HEK293 (cell line): ENCODE measurements around the gene PBLD.

Experiments
- GLI2 ChIP-seq: fragments of 450-650 bp; formaldehyde crosslinking; IDR thresholded peaks from 2 replicates; pipeline ENCODE4; 2017; ENCODE audit warnings: missing biosample characterization, missing genetic modification characterization, low read depth, borderline replicate concordance
- ZBTB20 ChIP-seq: fragments of 450-650 bp; formaldehyde crosslinking; IDR thresholded peaks from 2 replicates; pipeline ENCODE4 v1.5.1; 2016; ENCODE audit warnings: missing biosample characterization, missing genetic modification characterization
- ZNF335 ChIP-seq: fragments of 450-650 bp; formaldehyde crosslinking; conservative IDR thresholded peaks from 2 replicates; pipeline ENCODE4 v1.5.1; 2016; ENCODE audit warnings: missing biosample characterization, missing genetic modification characterization
- ZNF416 ChIP-seq: fragments of 450-650 bp; formaldehyde crosslinking; IDR thresholded peaks from 2 replicates; pipeline ENCODE4 v1.5.1; 2016; ENCODE audit warnings: missing biosample characterization, missing genetic modification characterization
- ZNF561 ChIP-seq: fragments of 450-650 bp; IDR thresholded peaks from 2 replicates; pipeline ENCODE4 v1.5.1; 2018; ENCODE audit warnings: missing biosample characterization, missing genetic modification characterization, borderline replicate concordance
- ZNF571 ChIP-seq: fragments of 450-650 bp; formaldehyde crosslinking; IDR thresholded peaks from 2 replicates; pipeline ENCODE4 v1.5.0; 2017; ENCODE audit warnings: missing biosample characterization, missing genetic modification characterization
- ZNF600 ChIP-seq: fragments of 450-650 bp; formaldehyde crosslinking; IDR thresholded peaks from 2 replicates; pipeline ENCODE4 v1.5.1; 2016; ENCODE audit warnings: missing biosample characterization, missing genetic modification characterization
- ZNF768 ChIP-seq: fragments of 450-650 bp; formaldehyde crosslinking; IDR thresholded peaks from 2 replicates; pipeline ENCODE4 v1.5.1; 2018; ENCODE audit warnings: missing biosample characterization, mild to moderate bottlenecking, missing genetic modification characterization
- ZSCAN30 ChIP-seq: fragments of 450-650 bp; IDR thresholded peaks from 2 replicates; pipeline ENCODE4 v1.5.1; 2018; ENCODE audit warnings: missing biosample characterization, mild to moderate bottlenecking, missing genetic modification characterization, moderate library complexity
- TF ChIP-seq, protein P1 (sequence below): fragments of 450-650 bp; formaldehyde crosslinking; IDR thresholded peaks from 2 replicates; pipeline ENCODE4 v1.5.1; 2016; ENCODE audit warnings: missing biosample characterization, missing genetic modification characterization
- TF ChIP-seq, protein P2 (sequence below): fragments of 450-650 bp; formaldehyde crosslinking; IDR thresholded peaks from 2 replicates; pipeline ENCODE4 v1.5.1; 2016; ENCODE audit warnings: missing biosample characterization, missing genetic modification characterization
- TF ChIP-seq, protein P3 (sequence below): fragments of 450-650 bp; formaldehyde crosslinking; IDR thresholded peaks from 2 replicates; pipeline ENCODE4 v1.5.1; 2016; ENCODE audit warnings: missing biosample characterization, missing genetic modification characterization, borderline replicate concordance
- TF ChIP-seq, protein P4 (sequence below): fragments of 450-650 bp; IDR thresholded peaks from 2 replicates; pipeline ENCODE4 v1.5.1; 2018; ENCODE audit warnings: missing biosample characterization, missing genetic modification characterization
- TF ChIP-seq, protein P5 (sequence below): fragments of 450-650 bp; formaldehyde crosslinking; IDR thresholded peaks from 2 replicates; pipeline ENCODE4 v1.5.1; 2016; ENCODE audit warnings: missing biosample characterization, missing genetic modification characterization
- TF ChIP-seq, protein P6 (sequence below): fragments of 450-650 bp; formaldehyde crosslinking; IDR thresholded peaks from 2 replicates; pipeline ENCODE4 v1.5.1; 2017; ENCODE audit warnings: missing biosample characterization, missing genetic modification characterization
- TF ChIP-seq, protein P7 (sequence below): fragments of 450-650 bp; formaldehyde crosslinking; IDR thresholded peaks from 2 replicates; pipeline ENCODE4 v1.5.1; 2016; ENCODE audit warnings: missing biosample characterization, missing genetic modification characterization
- TF ChIP-seq, protein P8 (sequence below): fragments of 450-650 bp; formaldehyde crosslinking; IDR thresholded peaks from 2 replicates; pipeline ENCODE4 v1.5.1; 2017; ENCODE audit warnings: missing biosample characterization, missing genetic modification characterization
- TF ChIP-seq, protein P9 (sequence below): fragments of 450-650 bp; formaldehyde crosslinking; IDR thresholded peaks from 2 replicates; pipeline ENCODE4 v1.5.1; 2017; ENCODE audit warnings: missing biosample characterization, mild to moderate bottlenecking, missing genetic modification characterization, moderate library complexity

Gene PBLD

DNA sequence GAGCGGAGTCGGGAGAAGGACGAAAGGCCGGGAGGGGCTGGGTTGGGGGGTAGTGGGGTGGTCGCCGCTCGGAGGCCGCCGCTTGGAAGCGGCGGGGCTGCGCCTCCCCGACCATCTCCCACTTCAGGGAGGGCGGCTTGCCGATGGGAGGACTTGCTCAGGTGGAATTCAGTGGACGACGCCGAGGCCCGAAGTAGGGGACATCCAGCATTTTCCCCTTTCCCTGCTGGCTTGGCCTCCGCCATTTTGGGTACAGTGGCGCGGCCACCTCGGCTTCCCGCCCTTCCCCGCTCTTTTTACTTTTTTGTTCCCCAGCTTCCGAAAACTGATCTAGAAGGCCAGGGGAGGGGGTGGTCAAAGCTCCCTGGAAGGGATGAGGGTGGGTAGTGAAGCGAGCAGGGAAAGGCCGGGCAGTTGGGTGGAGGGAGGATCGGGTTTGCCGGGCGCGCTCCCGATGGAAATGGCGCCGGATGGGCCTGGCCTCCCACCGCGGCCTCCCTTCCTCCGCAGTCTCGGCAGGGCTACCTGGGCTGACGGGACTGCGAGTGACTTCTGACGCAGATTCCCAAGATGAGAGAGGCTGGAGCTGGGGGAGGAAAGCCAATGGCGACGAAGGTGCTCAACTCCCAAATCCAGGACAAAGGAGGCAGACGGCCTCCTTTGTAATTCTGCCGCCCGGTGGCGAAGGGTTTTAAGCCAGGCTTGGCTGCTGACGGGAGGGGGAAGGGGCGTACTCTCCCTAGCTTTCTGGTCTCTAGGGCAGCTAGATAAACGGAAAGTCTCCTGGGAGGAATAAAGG lies at the start of gene PBLD (continued):
- TF ChIP-seq, protein P1, sequence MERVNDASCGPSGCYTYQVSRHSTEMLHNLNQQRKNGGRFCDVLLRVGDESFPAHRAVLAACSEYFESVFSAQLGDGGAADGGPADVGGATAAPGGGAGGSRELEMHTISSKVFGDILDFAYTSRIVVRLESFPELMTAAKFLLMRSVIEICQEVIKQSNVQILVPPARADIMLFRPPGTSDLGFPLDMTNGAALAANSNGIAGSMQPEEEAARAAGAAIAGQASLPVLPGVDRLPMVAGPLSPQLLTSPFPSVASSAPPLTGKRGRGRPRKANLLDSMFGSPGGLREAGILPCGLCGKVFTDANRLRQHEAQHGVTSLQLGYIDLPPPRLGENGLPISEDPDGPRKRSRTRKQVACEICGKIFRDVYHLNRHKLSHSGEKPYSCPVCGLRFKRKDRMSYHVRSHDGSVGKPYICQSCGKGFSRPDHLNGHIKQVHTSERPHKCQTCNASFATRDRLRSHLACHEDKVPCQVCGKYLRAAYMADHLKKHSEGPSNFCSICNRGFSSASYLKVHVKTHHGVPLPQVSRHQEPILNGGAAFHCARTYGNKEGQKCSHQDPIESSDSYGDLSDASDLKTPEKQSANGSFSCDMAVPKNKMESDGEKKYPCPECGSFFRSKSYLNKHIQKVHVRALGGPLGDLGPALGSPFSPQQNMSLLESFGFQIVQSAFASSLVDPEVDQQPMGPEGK = peak; percentile 53; the same call in 1 of the 2 replicates
- TF ChIP-seq, protein P2, sequence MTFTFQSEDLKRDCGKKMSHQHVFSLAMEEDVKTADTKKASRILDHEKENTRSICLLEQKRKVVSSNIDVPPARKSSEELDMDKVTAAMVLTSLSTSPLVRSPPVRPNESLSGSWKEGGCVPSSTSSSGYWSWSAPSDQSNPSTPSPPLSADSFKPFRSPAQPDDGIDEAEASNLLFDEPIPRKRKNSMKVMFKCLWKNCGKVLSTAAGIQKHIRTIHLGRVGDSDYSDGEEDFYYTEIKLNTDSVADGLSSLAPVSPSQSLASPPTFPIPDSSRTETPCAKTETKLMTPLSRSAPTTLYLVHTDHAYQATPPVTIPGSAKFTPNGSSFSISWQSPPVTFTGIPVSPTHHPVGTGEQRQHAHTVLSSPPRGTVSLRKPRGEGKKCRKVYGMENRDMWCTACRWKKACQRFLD (tag by site-specific recombination) = no peak
- TF ChIP-seq ZNF768 (tag by site-specific recombination) = no peak
- peak; percentile 59; the same call in 1 of the 2 replicates for TF ChIP-seq ZBTB20
- TF ChIP-seq, protein P3, sequence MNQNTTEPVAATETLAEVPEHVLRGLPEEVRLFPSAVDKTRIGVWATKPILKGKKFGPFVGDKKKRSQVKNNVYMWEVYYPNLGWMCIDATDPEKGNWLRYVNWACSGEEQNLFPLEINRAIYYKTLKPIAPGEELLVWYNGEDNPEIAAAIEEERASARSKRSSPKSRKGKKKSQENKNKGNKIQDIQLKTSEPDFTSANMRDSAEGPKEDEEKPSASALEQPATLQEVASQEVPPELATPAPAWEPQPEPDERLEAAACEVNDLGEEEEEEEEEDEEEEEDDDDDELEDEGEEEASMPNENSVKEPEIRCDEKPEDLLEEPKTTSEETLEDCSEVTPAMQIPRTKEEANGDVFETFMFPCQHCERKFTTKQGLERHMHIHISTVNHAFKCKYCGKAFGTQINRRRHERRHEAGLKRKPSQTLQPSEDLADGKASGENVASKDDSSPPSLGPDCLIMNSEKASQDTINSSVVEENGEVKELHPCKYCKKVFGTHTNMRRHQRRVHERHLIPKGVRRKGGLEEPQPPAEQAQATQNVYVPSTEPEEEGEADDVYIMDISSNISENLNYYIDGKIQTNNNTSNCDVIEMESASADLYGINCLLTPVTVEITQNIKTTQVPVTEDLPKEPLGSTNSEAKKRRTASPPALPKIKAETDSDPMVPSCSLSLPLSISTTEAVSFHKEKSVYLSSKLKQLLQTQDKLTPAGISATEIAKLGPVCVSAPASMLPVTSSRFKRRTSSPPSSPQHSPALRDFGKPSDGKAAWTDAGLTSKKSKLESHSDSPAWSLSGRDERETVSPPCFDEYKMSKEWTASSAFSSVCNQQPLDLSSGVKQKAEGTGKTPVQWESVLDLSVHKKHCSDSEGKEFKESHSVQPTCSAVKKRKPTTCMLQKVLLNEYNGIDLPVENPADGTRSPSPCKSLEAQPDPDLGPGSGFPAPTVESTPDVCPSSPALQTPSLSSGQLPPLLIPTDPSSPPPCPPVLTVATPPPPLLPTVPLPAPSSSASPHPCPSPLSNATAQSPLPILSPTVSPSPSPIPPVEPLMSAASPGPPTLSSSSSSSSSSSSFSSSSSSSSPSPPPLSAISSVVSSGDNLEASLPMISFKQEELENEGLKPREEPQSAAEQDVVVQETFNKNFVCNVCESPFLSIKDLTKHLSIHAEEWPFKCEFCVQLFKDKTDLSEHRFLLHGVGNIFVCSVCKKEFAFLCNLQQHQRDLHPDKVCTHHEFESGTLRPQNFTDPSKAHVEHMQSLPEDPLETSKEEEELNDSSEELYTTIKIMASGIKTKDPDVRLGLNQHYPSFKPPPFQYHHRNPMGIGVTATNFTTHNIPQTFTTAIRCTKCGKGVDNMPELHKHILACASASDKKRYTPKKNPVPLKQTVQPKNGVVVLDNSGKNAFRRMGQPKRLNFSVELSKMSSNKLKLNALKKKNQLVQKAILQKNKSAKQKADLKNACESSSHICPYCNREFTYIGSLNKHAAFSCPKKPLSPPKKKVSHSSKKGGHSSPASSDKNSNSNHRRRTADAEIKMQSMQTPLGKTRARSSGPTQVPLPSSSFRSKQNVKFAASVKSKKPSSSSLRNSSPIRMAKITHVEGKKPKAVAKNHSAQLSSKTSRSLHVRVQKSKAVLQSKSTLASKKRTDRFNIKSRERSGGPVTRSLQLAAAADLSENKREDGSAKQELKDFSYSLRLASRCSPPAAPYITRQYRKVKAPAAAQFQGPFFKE (tag by site-specific recombination) = 0 out of 2 replicates have a peak, but pooled peaks have one; percentile 21
- TF ChIP-seq GLI2 (tag by site-specific recombination) = no peak
- peak; percentile 72 for TF ChIP-seq ZSCAN30 (tag by site-specific recombination)
- peak; percentile 51; the same call in 1 of the 2 replicates for TF ChIP-seq ZNF335 (tag by site-specific recombination)
- no peak for TF ChIP-seq ZNF571 (tag by site-specific recombination)
- no peak for TF ChIP-seq ZNF416 (tag by site-specific recombination)
- TF ChIP-seq ZNF561 (tag by site-specific recombination) = peak; percentile 59
- TF ChIP-seq, protein P4, sequence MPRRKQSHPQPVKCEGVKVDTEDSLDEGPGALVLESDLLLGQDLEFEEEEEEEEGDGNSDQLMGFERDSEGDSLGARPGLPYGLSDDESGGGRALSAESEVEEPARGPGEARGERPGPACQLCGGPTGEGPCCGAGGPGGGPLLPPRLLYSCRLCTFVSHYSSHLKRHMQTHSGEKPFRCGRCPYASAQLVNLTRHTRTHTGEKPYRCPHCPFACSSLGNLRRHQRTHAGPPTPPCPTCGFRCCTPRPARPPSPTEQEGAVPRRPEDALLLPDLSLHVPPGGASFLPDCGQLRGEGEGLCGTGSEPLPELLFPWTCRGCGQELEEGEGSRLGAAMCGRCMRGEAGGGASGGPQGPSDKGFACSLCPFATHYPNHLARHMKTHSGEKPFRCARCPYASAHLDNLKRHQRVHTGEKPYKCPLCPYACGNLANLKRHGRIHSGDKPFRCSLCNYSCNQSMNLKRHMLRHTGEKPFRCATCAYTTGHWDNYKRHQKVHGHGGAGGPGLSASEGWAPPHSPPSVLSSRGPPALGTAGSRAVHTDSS (tag by site-specific recombination) = no peak
- TF ChIP-seq, protein P5, sequence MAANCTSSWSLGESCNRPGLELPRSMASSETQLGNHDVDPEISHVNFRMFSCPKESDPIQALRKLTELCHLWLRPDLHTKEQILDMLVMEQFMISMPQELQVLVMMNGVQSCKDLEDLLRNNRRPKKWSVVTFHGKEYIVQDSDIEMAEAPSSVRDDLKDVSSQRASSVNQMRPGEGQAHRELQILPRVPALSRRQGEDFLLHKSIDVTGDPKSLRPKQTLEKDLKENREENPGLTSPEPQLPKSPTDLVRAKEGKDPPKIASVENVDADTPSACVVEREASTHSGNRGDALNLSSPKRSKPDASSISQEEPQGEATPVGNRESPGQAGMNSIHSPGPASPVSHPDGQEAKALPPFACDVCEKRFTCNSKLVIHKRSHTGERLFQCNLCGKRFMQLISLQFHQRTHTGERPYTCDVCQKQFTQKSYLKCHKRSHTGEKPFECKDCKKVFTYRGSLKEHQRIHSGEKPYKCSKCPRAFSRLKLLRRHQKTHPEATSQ (tag by site-specific recombination) = 0 out of 2 replicates have a peak, but pooled peaks have one; percentile 67
- TF ChIP-seq, protein P6, sequence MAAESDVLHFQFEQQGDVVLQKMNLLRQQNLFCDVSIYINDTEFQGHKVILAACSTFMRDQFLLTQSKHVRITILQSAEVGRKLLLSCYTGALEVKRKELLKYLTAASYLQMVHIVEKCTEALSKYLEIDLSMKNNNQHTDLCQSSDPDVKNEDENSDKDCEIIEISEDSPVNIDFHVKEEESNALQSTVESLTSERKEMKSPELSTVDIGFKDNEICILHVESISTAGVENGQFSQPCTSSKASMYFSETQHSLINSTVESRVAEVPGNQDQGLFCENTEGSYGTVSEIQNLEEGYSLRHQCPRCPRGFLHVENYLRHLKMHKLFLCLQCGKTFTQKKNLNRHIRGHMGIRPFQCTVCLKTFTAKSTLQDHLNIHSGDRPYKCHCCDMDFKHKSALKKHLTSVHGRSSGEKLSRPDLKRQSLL (tag by site-specific recombination) = peak; percentile 51; the same call in 1 of the 2 replicates
- TF ChIP-seq ZNF600 (tag by site-specific recombination) = peak; percentile 84
- TF ChIP-seq, protein P7, sequence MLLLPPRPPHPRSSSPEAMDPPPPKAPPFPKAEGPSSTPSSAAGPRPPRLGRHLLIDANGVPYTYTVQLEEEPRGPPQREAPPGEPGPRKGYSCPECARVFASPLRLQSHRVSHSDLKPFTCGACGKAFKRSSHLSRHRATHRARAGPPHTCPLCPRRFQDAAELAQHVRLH (tag by site-specific recombination) = peak; percentile 87
- TF ChIP-seq, protein P8, sequence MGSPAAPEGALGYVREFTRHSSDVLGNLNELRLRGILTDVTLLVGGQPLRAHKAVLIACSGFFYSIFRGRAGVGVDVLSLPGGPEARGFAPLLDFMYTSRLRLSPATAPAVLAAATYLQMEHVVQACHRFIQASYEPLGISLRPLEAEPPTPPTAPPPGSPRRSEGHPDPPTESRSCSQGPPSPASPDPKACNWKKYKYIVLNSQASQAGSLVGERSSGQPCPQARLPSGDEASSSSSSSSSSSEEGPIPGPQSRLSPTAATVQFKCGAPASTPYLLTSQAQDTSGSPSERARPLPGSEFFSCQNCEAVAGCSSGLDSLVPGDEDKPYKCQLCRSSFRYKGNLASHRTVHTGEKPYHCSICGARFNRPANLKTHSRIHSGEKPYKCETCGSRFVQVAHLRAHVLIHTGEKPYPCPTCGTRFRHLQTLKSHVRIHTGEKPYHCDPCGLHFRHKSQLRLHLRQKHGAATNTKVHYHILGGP = no peak
- TF ChIP-seq, protein P9, sequence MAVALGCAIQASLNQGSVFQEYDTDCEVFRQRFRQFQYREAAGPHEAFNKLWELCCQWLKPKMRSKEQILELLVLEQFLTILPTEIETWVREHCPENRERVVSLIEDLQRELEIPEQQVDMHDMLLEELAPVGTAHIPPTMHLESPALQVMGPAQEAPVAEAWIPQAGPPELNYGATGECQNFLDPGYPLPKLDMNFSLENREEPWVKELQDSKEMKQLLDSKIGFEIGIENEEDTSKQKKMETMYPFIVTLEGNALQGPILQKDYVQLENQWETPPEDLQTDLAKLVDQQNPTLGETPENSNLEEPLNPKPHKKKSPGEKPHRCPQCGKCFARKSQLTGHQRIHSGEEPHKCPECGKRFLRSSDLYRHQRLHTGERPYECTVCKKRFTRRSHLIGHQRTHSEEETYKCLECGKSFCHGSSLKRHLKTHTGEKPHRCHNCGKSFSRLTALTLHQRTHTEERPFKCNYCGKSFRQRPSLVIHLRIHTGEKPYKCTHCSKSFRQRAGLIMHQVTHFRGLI (tag by site-specific recombination) = 0 out of 2 replicates have a peak, but pooled peaks have one; percentile 9
